ENCODE results near the gene SPSB2.
A peak's percentile ranks its signal among the peaks of the same experiment; 100 is the strongest.

SPSB2 gene

DNA sequence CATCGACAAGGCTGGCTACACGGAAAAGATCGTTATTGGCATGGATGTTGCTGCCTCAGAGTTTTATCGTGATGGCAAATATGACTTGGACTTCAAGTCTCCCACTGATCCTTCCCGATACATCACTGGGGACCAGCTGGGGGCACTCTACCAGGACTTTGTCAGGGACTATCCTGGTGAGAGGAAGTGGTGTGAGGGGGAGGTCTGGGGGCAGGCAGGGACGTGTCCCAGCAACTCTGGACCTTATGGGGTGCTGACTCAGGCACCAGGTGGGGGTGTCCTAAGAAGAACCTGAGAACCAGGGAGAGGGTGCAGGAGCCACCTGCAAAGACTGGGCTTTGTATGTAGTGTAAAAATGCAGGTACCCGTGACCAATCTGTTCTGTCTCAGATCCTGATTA, 46.5 kb upstream of the SPSB2 start:
- Histone ChIP-seq H3K36me3 (ENCODE audit: control insufficient read depth in 2 of 2, insufficient read depth in 1 of 2, low read length in 2 of 2) (peaks cover 23 to 67% of the 10 kb centered on the region in 2 experiments), H3K4me1 (ENCODE audit: control insufficient read depth, insufficient read depth, low read length) (peaks cover 6% of the 10 kb centered on the region), H3K4me3 (ENCODE audit: low read depth, low read length) (no peak overlapping the region), H3K9me3 (ENCODE audit: control insufficient read depth, insufficient read depth, low read depth, low read length) (no peaks in the 10 kb centered on the region), H3K27ac (ENCODE audit: extremely low read depth, low read depth, low read length) (0 out of 2 replicates have a peak overlapping the region, but pooled peaks have one; percentile 11)
- POLR2A ChIA-PET: interaction anchor here (0.9 kb wide), 1 partner anchor 18 kb away, joined by 4 read pairs; no protein-coding TSS in a partner anchor
- TF ChIP-seq GLIS1 (tag by site-specific recombination; IDR thresholded peaks at IDR 0.05): peak; percentile 50
- no peak for TF ChIP-seq GLI2 (tag by site-specific recombination; IDR thresholded peaks at IDR 0.05; ENCODE audit: borderline replicate concordance, low read depth)
- CTCF ChIA-PET: interaction anchor here (0.6 to 1.5 kb wide), 7 partner anchors 19 to 1138 kb away, joined by 3 to 7 read pairs (median 4); partner anchors contain the start of gene PTPN6

DNA sequence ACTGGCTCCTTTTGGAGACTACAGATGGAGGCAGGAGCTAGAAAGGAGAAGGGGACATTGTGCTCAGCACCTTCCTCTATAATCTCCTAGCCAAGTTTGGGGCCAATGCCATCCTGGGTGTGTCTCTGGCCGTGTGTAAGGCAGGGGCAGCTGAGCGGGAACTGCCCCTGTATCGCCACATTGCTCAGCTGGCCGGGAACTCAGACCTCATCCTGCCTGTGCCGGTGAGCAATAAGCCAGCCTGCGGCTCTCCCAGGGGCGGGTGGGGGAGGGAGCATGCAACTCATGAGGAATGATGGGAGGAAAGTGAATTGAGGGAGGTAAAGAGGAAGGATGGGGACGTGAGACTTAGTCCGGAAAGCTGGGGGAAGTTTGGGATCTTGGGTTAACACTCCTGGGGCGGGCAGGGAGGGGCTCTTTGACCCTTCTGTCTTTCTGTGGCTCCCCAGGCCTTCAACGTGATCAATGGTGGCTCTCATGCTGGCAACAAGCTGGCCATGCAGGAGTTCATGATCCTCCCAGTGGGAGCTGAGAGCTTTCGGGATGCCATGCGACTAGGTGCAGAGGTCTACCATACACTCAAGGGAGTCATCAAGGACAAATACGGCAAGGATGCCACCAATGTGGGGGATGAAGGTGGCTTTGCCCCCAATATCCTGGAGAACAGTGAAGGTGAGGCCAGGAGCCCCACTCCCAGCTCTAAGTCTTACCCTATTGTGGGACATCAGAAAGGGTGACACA, 44.6 kb upstream of the SPSB2 start:
- ChIA-PET CTCF (interaction anchor here (0.5 to 1.1 kb wide), 5 partner anchors 8 to 197 kb away, joined by 3 to 4 read pairs (median 3); no protein-coding TSS in a partner anchor), POLR2A (interaction anchor here (0.9 to 1.2 kb wide), 4 partner anchors 7 to 45 kb away, joined by 3 to 4 read pairs (median 3); no protein-coding TSS in a partner anchor)
- H3K4me3 ChIP-seq (ENCODE audit: low read depth, low read length): no peak overlapping the region
- peaks cover 23 to 53% of the 10 kb centered on the region in 2 experiments for H3K36me3 ChIP-seq (ENCODE audit: control insufficient read depth in 2 of 2, insufficient read depth in 1 of 2, low read length in 2 of 2)
- peaks cover 7% of the 10 kb centered on the region for H3K4me1 ChIP-seq (ENCODE audit: control insufficient read depth, insufficient read depth, low read length)
- TF ChIP-seq HOXD13 (CRISPR knock-in tag; IDR thresholded peaks at IDR 0.05; ENCODE audit: borderline replicate concordance): no peak
- TF ChIP-seq, protein P1, sequence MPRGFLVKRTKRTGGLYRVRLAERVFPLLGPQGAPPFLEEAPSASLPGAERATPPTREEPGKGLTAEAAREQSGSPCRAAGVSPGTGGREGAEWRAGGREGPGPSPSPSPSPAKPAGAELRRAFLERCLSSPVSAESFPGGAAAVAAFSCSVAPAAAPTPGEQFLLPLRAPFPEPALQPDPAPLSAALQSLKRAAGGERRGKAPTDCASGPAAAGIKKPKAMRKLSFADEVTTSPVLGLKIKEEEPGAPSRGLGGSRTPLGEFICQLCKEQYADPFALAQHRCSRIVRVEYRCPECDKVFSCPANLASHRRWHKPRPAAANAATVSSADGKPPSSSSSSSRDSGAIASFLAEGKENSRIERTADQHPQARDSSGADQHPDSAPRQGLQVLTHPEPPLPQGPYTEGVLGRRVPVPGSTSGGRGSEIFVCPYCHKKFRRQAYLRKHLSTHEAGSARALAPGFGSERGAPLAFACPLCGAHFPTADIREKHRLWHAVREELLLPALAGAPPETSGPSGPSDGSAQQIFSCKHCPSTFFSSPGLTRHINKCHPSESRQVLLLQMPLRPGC (tag by site-specific recombination; IDR thresholded peaks at IDR 0.05): no peak
- no peak for TF ChIP-seq ZFP41 (tag by site-specific recombination; IDR thresholded peaks at IDR 0.05; ENCODE audit: borderline replicate concordance)
- no peak for TF ChIP-seq ZNF2 (tag by site-specific recombination; IDR thresholded peaks at IDR 0.05)
- TF ChIP-seq ZNF664 (tag by site-specific recombination; IDR thresholded peaks at IDR 0.05): no peak
- TF ChIP-seq, protein P2, sequence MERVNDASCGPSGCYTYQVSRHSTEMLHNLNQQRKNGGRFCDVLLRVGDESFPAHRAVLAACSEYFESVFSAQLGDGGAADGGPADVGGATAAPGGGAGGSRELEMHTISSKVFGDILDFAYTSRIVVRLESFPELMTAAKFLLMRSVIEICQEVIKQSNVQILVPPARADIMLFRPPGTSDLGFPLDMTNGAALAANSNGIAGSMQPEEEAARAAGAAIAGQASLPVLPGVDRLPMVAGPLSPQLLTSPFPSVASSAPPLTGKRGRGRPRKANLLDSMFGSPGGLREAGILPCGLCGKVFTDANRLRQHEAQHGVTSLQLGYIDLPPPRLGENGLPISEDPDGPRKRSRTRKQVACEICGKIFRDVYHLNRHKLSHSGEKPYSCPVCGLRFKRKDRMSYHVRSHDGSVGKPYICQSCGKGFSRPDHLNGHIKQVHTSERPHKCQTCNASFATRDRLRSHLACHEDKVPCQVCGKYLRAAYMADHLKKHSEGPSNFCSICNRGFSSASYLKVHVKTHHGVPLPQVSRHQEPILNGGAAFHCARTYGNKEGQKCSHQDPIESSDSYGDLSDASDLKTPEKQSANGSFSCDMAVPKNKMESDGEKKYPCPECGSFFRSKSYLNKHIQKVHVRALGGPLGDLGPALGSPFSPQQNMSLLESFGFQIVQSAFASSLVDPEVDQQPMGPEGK (tag by site-specific recombination; IDR thresholded peaks at IDR 0.05): no peak
- TF ChIP-seq MEIS1 (CRISPR knock-in tag; IDR thresholded peaks at IDR 0.05; ENCODE audit: borderline replicate concordance): no peak
- TF ChIP-seq, protein P3, sequence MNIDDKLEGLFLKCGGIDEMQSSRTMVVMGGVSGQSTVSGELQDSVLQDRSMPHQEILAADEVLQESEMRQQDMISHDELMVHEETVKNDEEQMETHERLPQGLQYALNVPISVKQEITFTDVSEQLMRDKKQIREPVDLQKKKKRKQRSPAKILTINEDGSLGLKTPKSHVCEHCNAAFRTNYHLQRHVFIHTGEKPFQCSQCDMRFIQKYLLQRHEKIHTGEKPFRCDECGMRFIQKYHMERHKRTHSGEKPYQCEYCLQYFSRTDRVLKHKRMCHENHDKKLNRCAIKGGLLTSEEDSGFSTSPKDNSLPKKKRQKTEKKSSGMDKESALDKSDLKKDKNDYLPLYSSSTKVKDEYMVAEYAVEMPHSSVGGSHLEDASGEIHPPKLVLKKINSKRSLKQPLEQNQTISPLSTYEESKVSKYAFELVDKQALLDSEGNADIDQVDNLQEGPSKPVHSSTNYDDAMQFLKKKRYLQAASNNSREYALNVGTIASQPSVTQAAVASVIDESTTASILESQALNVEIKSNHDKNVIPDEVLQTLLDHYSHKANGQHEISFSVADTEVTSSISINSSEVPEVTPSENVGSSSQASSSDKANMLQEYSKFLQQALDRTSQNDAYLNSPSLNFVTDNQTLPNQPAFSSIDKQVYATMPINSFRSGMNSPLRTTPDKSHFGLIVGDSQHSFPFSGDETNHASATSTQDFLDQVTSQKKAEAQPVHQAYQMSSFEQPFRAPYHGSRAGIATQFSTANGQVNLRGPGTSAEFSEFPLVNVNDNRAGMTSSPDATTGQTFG (tag by site-specific recombination; IDR thresholded peaks at IDR 0.05; ENCODE audit: borderline replicate concordance): no peak
- no peak for TF ChIP-seq ZEB2 (tag by site-specific recombination; IDR thresholded peaks at IDR 0.05)
- TF ChIP-seq OVOL3 (tag by site-specific recombination; IDR thresholded peaks at IDR 0.05): no peak
- no peak for TF ChIP-seq KLF7 (tag by site-specific recombination; IDR thresholded peaks at IDR 0.05; ENCODE audit: borderline replicate concordance)
- no peak overlapping the region for H3K27ac ChIP-seq (ENCODE audit: extremely low read depth, low read depth, low read length)
- no peaks in the 10 kb centered on the region for H3K9me3 ChIP-seq (ENCODE audit: control insufficient read depth, insufficient read depth, low read depth, low read length)
